ENCODE measurements around the gene CDC42BPA. TPM values are rescaled to one million over a fixed set of nuclear protein-coding genes. Genes with fewer than 3 reads are reported as not detected.

CDC42BPA gene
- total and polyA plus RNA-seq, 2 of the 8 experiments (the other 6 are each of a cell fraction or from before 2014, with no cell fraction given), result 7.1 to 28.5 TPM

- TF ChIP-seq CBX8 (IDR thresholded peaks at IDR 0.05; ENCODE audit: borderline replicate concordance, low read depth, low read length), result no peak
Observed at GRCh38 chr1:227155688-227156087, 162.6 kb downstream of the CDC42BPA start (continued).

Data from H1 (cell line).